KMS-11 (cell line): ENCODE results near the gene CHD9.

Experiments
- H2AFZ ChIP-seq: fragments of 200-600 bp; sonication (generic); 2 replicates; pipeline ENCODE4 v1.6.1; 2016; ENCODE audit warnings: antibody characterized with exemption, mixed run types, low read depth
- H3K27ac ChIP-seq: fragments of 200-600 bp; sonication (generic); 2 replicates; pipeline ENCODE4 v1.6.1; 2016; ENCODE audit warnings: mild to moderate bottlenecking, mixed run types
- H3K27me3 ChIP-seq: fragments of 200-600 bp; sonication (generic); 2 replicates; pipeline ENCODE4 v1.6.1; 2017; ENCODE audit warnings: mild to moderate bottlenecking, low read depth, mixed run types, moderate library complexity; ENCODE audit not compliant: insufficient read depth
- H3K36me3 ChIP-seq: fragments of 200-600 bp; sonication (generic); 2 replicates; pipeline ENCODE4 v1.6.1; 2017; ENCODE audit warnings: mild to moderate bottlenecking, mixed run types; ENCODE audit not compliant: insufficient read depth
- H3K4me1 ChIP-seq: fragments of 200-600 bp; sonication (generic); 2 replicates; pipeline ENCODE4 v1.6.1; 2016; ENCODE audit warnings: mild to moderate bottlenecking, low read depth, mixed run types; ENCODE audit not compliant: poor library complexity, severe bottlenecking
- H3K4me2 ChIP-seq: fragments of 200-600 bp; sonication (generic); 2 replicates; pipeline ENCODE4 v1.7.0; 2016; ENCODE audit warnings: mild to moderate bottlenecking, mixed run types
- H3K4me3 ChIP-seq: fragments of 200-600 bp; sonication (generic); IDR thresholded peaks from 2 replicates; pipeline ENCODE4 v1.6.1; 2017; ENCODE audit warnings: low read depth, low read length, mixed read lengths; ENCODE audit not compliant: insufficient read depth
- H3K79me2 ChIP-seq: fragments of 200-600 bp; sonication (generic); 2 replicates; pipeline ENCODE4 v1.6.1; 2016; ENCODE audit warnings: low read depth, mixed run types; ENCODE audit not compliant: insufficient read depth
- H3K9ac ChIP-seq: fragments of 200-600 bp; sonication (generic); 2 replicates; pipeline ENCODE4 v1.6.1; 2016; ENCODE audit warnings: mild to moderate bottlenecking, mixed run types
- H4K20me1 ChIP-seq: fragments of 200-600 bp; sonication (generic); 2 replicates; pipeline ENCODE4 v1.6.1; 2016; ENCODE audit warnings: mild to moderate bottlenecking, mixed run types; ENCODE audit not compliant: insufficient read depth
- CTCF ChIP-seq: fragments of 200-600 bp; sonication (generic); conservative IDR thresholded peaks from 2 replicates; pipeline ENCODE4 v1.6.1; 2017; ENCODE audit warnings: low read depth, mild to moderate bottlenecking, antibody characterized with exemption, low read length, moderate library complexity, mixed read lengths

Gene CHD9

DNA sequence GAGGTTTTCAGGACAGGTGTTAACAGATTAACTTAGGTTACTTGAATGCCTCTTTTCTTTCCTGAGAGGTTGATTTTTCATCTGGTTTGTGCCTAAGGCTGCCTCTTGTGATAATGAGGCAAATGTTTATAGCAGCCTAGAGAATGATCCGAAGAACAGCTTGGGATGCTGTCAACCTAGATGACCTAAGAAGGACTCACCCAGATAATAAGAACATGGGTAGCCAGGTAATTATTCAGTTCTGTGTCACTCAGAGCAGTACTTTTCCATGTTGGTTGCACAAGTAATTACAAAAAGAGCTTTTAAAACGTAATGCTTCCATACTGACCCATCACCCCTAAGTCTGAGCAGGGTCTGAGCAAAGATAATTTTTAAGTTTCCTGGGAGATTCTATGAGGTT lies 60.3 kb downstream of the CHD9 start:
- H3K27me3 ChIP-seq: no peaks in the 10 kb centered on the region
- no peaks in the 10 kb centered on the region for H3K36me3 ChIP-seq
- H3K4me2 ChIP-seq: no peak overlapping the region
- no peaks in the 10 kb centered on the region for H3K79me2 ChIP-seq
- no peak overlapping the region for H3K27ac ChIP-seq
- H4K20me1 ChIP-seq: no peaks in the 10 kb centered on the region
- H3K9ac ChIP-seq: no peak overlapping the region
- no peak for TF ChIP-seq CTCF
- H3K4me1 ChIP-seq: peaks cover 9% of the 10 kb centered on the region
- no peak overlapping the region for H2AFZ ChIP-seq
- no peak overlapping the region for H3K4me3 ChIP-seq

GRCh38 chr16:53115773-53116172 lies 61.0 kb downstream of the CHD9 start:
- no peak overlapping the region for H2AFZ ChIP-seq
- H3K27ac ChIP-seq: no peak overlapping the region
- no peak overlapping the region for H3K4me2 ChIP-seq
- no peaks in the 10 kb centered on the region for H3K27me3 ChIP-seq
- H3K4me3 ChIP-seq: no peak overlapping the region
- no peak for TF ChIP-seq CTCF
- H3K9ac ChIP-seq: no peak overlapping the region
- H3K4me1 ChIP-seq: peaks cover 5% of the 10 kb centered on the region
- H4K20me1 ChIP-seq: no peaks in the 10 kb centered on the region
- no peaks in the 10 kb centered on the region for H3K79me2 ChIP-seq
- H3K36me3 ChIP-seq: no peaks in the 10 kb centered on the region

DNA sequence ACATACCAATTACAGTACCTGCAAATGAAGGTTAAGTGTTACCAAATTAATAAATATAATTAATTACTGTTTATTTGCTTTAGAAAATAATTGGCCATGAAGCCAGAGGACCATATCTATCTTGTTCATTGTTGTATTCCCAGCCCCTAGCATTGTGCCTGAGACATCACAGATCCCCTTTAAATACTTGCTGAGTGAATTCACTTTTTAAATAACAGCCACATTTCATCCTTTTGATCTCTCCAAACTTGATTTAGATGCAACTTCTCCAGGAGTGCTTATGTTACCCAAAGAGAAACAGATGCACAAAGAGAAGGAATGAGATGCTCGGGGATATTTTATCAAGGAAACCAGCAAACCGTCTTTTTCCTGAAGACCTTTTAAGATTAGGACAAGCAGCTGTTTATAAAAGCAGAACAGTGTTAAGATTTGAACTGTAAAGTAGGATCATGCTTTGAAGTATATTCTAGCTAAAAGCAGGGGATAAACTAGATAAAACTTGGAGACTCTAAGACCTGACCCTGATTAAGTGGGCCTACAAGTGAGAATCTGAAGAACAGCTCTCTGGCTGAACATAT lies 66.3 kb downstream of the CHD9 start:
- Histone ChIP-seq H3K79me2 (no peaks in the 10 kb centered on the region), H2AFZ (no peak overlapping the region), H3K27me3 (no peaks in the 10 kb centered on the region), H3K9ac (no peak overlapping the region), H3K27ac (no peak overlapping the region), H3K4me2 (no peak overlapping the region), H3K4me1 (no peaks in the 10 kb centered on the region), H3K4me3 (no peak overlapping the region), H3K36me3 (no peaks in the 10 kb centered on the region), H4K20me1 (no peaks in the 10 kb centered on the region)
- no peak for TF ChIP-seq CTCF

GRCh38 chr16:53121661-53122060 lies 66.9 kb downstream of the CHD9 start:
- no peaks in the 10 kb centered on the region for H3K36me3 ChIP-seq
- no peaks in the 10 kb centered on the region for H4K20me1 ChIP-seq
- H3K79me2 ChIP-seq: no peaks in the 10 kb centered on the region
- no peaks in the 10 kb centered on the region for H3K4me1 ChIP-seq
- TF ChIP-seq CTCF: no peak
- H2AFZ ChIP-seq: no peak overlapping the region
- H3K9ac ChIP-seq: no peak overlapping the region
- H3K4me2 ChIP-seq: no peak overlapping the region
- no peak overlapping the region for H3K4me3 ChIP-seq
- no peaks in the 10 kb centered on the region for H3K27me3 ChIP-seq
- no peak overlapping the region for H3K27ac ChIP-seq
